Measurements from ENCODE around the gene IRAG1. TPM values are rescaled to one million over a fixed set of nuclear protein-coding genes. Genes with fewer than 3 reads are reported as not detected.

Gene IRAG1
- total RNA-seq, 2 donors from 2014 or later, result 4.2 to 7.3 TPM

DNA sequence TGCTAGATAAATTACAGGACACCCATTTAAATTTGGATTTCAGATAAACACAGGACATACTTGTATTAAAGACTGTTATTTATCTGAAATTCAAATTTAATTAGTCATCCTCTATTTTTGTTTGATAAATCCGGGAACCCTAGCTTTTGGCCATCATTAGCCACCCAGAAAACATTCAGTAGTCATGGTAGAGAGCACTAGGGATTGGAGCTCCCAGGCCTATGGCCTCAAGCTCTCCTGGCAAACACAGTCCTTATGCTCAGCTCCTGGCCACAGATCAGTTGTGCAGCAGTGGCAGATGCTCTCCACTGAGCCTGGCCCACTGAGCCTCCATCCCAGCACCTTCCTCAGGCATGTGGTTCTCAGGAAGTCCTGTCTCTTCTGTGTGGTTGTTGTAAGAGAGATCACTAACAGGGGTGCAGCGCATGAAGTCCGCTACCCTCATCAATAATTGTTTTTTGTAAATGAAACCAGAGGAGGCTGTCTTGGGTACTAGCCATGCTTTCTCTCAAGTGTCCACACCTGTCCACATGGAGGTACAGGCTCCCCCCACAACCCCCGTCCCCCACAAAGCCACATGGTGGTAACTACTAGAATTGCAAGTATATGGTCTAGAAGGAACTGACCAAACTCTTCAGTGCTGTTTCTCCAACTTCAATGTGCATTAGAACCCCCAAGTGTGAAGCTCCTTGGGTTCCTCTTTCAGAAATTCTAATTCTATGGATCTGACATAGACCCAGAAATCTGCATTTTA, 1.1 kb upstream of the IRAG1 start:
- Histone ChIP-seq H3K9ac (ENCODE audit: extremely low read depth, low read length, poor library complexity, severe bottlenecking) (no peak overlapping the region), H3K27me3 (ENCODE audit: control insufficient read depth, insufficient read depth, low read length, poor library complexity, severe bottlenecking) (no peaks in the 10 kb centered on the region), H3K36me3 (ENCODE audit: control insufficient read depth, insufficient read depth, low read length) (no peaks in the 10 kb centered on the region), H3K9me3 (ENCODE audit: control insufficient read depth, low read length) (no peaks in the 10 kb centered on the region), H3K27ac (ENCODE audit: low read depth, low read length) (no peak overlapping the region), H3K4me3 (ENCODE audit: low read length) (no peak overlapping the region), H3K4me1 (ENCODE audit: control insufficient read depth, insufficient read depth, low read length) (no peaks in the 10 kb centered on the region)
- no peak for DNase-seq
- no peaks in the 10 kb centered on the region for H3K27me3 Mint-ChIP-seq (ENCODE audit: insufficient read depth)
- no peaks in the 10 kb centered on the region for H3K4me1 Mint-ChIP-seq
- peaks cover 13% of the 10 kb centered on the region for H3K9me3 Mint-ChIP-seq
- H3K36me3 Mint-ChIP-seq (ENCODE audit: low read depth), result peaks cover 8% of the 10 kb centered on the region
- no peak overlapping the region for H3K27ac Mint-ChIP-seq
- H3K4me3 Mint-ChIP-seq, result no peak overlapping the region
- WGBS, 2 experiments (ENCODE audit: insufficient coverage in 1 of 2, insufficient read length in 1 of 2), result 90 to 94% methylated on average over 1 to 4 of the region's 4 CpGs
- peak; percentile 21 for TF ChIP-seq CTCF (conservative IDR thresholded peaks at IDR 0.05)

DNA sequence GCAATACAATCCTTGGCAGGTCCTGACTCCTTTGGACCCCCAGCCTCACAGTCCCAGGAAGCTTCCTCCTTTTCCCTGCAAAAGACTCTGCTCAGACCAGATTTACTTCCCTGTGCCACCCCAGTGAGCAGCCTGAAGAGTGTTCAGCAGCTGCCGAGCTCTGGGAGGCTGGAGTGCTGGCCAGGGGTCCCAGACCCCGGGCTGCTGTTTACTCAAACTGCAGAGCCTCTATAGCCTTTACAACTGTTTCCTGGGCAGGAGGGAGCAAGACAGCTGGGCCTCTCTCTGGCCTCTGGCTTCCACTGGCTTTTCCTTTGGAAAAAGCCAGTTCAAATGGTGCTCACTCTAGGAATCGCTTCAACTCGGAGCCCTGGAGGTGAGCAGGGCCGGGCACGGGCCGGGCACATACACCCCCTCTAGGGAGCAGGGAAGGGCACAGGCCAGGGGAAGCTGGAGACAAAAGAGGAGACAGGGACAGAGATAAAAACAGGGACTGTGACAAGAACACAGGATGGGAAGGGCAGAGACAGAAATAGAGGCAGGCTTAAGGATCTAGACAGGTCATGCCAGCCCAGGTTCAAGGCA, 932 bp downstream of the IRAG1 start:
- WGBS, 2 experiments (ENCODE audit: insufficient coverage in 1 of 2, insufficient read length in 1 of 2), result 85 to 90% methylated on average over 7 of the region's 7 CpGs
- H3K9me3 Mint-ChIP-seq, result no peaks in the 10 kb centered on the region
- no peak overlapping the region for H3K27ac ChIP-seq (ENCODE audit: low read depth, low read length)

GRCh38 chr11:10688401-10688800, 5.2 kb downstream of the IRAG1 start:
- no peaks in the 10 kb centered on the region for H3K27me3 ChIP-seq (ENCODE audit: control insufficient read depth, insufficient read depth, low read length, poor library complexity, severe bottlenecking)
- no peaks in the 10 kb centered on the region for H3K4me1 ChIP-seq (ENCODE audit: control insufficient read depth, insufficient read depth, low read length)
- Mint-ChIP-seq H3K9me3 (no peaks in the 10 kb centered on the region), H3K4me3 (no peak overlapping the region), H3K4me1 (no peaks in the 10 kb centered on the region), H3K36me3 (ENCODE audit: low read depth) (no peaks in the 10 kb centered on the region), H3K27ac (no peak overlapping the region), H3K27me3 (ENCODE audit: insufficient read depth) (no peaks in the 10 kb centered on the region)
- no peaks in the 10 kb centered on the region for H3K9me3 ChIP-seq (ENCODE audit: control insufficient read depth, low read length)
- peak; percentile 72 for DNase-seq
- H3K27ac ChIP-seq (ENCODE audit: low read depth, low read length), result no peak overlapping the region
- H3K9ac ChIP-seq (ENCODE audit: extremely low read depth, low read length, poor library complexity, severe bottlenecking), result no peak overlapping the region
- H3K36me3 ChIP-seq (ENCODE audit: control insufficient read depth, insufficient read depth, low read length), result no peaks in the 10 kb centered on the region
- peak; percentile 71 for TF ChIP-seq CTCF (conservative IDR thresholded peaks at IDR 0.05)
- WGBS, 2 experiments (ENCODE audit: insufficient coverage in 1 of 2, insufficient read length in 1 of 2), result 87 to 90% methylated on average over 2 of the region's 2 CpGs
- no peak overlapping the region for H3K4me3 ChIP-seq (ENCODE audit: low read length)

More for the DNA sequence above, 932 bp downstream of the IRAG1 start:
- Histone ChIP-seq H3K4me3 (ENCODE audit: low read length) (no peak overlapping the region), H3K4me1 (ENCODE audit: control insufficient read depth, insufficient read depth, low read length) (no peaks in the 10 kb centered on the region), H3K36me3 (ENCODE audit: control insufficient read depth, insufficient read depth, low read length) (no peaks in the 10 kb centered on the region), H3K9me3 (ENCODE audit: control insufficient read depth, low read length) (no peaks in the 10 kb centered on the region), H3K27me3 (ENCODE audit: control insufficient read depth, insufficient read depth, low read length, poor library complexity, severe bottlenecking) (no peaks in the 10 kb centered on the region), H3K9ac (ENCODE audit: extremely low read depth, low read length, poor library complexity, severe bottlenecking) (no peak overlapping the region)
- H3K4me3 Mint-ChIP-seq, result no peak overlapping the region
- no peak for DNase-seq
- no peaks in the 10 kb centered on the region for H3K4me1 Mint-ChIP-seq
- H3K36me3 Mint-ChIP-seq (ENCODE audit: low read depth), result no peaks in the 10 kb centered on the region
- no peak for TF ChIP-seq CTCF (conservative IDR thresholded peaks at IDR 0.05)
- no peaks in the 10 kb centered on the region for H3K27me3 Mint-ChIP-seq (ENCODE audit: insufficient read depth)
- H3K27ac Mint-ChIP-seq, result peak overlapping the region; percentile 19
